ENCODE results near the gene NANOS3. TPM values are rescaled to one million over a fixed set of nuclear protein-coding genes. Genes with fewer than 3 reads are reported as not detected.

Gene NANOS3
- total RNA-seq, 1 donor from 2014 or later = 2.9 TPM

GRCh38 chr19:13840305-13841085 lies 36.4 kb upstream of the NANOS3 start:
- H3K27ac ChIP-seq (ENCODE audit: low read depth, low read length) = peak overlapping the region; percentile 97
- peaks cover 12% of the 10 kb centered on the region for H3K36me3 ChIP-seq (ENCODE audit: insufficient read depth, low read length)
- H3K4me2 ChIP-seq (ENCODE audit: low read length) = peak overlapping the region; percentile 98
- Mint-ChIP-seq H3K27ac (ENCODE audit: unreplicated experiment) (peak overlapping the region; percentile 93), H3K9me3 (ENCODE audit: unreplicated experiment) (no peaks in the 10 kb centered on the region), H3K36me3 (ENCODE audit: low read depth, unreplicated experiment) (peaks cover 3% of the 10 kb centered on the region), H3K27me3 (ENCODE audit: low read depth, unreplicated experiment) (no peaks in the 10 kb centered on the region), H3K4me1 (ENCODE audit: low read depth, unreplicated experiment) (peaks cover 21% of the 10 kb centered on the region), H3K4me3 (ENCODE audit: unreplicated experiment) (peak overlapping the region; percentile 96)
- no peaks in the 10 kb centered on the region for H3K9me3 ChIP-seq (ENCODE audit: insufficient read depth, low read depth, low read length)
- TF ChIP-seq CTCF (IDR thresholded peaks at IDR 0.05; ENCODE audit: insufficient read depth, low read depth, low read length) = no peak
- TF ChIP-seq EZH2 (IDR thresholded peaks at IDR 0.05; ENCODE audit: insufficient read depth, low read length) = no peak
- DNase-seq (ENCODE audit: low read depth) (no peak), FAIRE-seq (no peak)
- H3K79me2 ChIP-seq (ENCODE audit: insufficient read depth, low read length) = peaks cover 83% of the 10 kb centered on the region
- peaks cover 67% of the 10 kb centered on the region for H4K20me1 ChIP-seq (ENCODE audit: insufficient read depth, low read length)
- H3K4me1 ChIP-seq (ENCODE audit: insufficient read depth, low read length) = peaks cover 48% of the 10 kb centered on the region
- H3K4me3 ChIP-seq (ENCODE audit: insufficient read depth, low read depth, low read length) = peak overlapping the region; percentile 81
- H2AFZ ChIP-seq (ENCODE audit: low read depth, low read length) = no peak overlapping the region
- H3K27me3 ChIP-seq (ENCODE audit: insufficient read depth, low read length) = no peaks in the 10 kb centered on the region
- H3K9ac ChIP-seq (ENCODE audit: low read length) = peak overlapping the region; percentile 100

- Mint-ChIP-seq H3K9me3 (ENCODE audit: unreplicated experiment) (no peaks in the 10 kb centered on the region), H3K4me3 (ENCODE audit: unreplicated experiment) (peak overlapping the region; percentile 96), H3K27ac (ENCODE audit: unreplicated experiment) (peak overlapping the region; percentile 94), H3K36me3 (ENCODE audit: low read depth, unreplicated experiment) (peaks cover 3% of the 10 kb centered on the region), H3K4me1 (ENCODE audit: low read depth, unreplicated experiment) (peaks cover 23% of the 10 kb centered on the region), H3K27me3 (ENCODE audit: low read depth, unreplicated experiment) (no peaks in the 10 kb centered on the region)
- no peaks in the 10 kb centered on the region for H3K27me3 ChIP-seq (ENCODE audit: insufficient read depth, low read length)
- H2AFZ ChIP-seq (ENCODE audit: low read depth, low read length) = no peak overlapping the region
- peak overlapping the region; percentile 81 for H3K4me3 ChIP-seq (ENCODE audit: insufficient read depth, low read depth, low read length)
- peaks cover 5% of the 10 kb centered on the region for H3K36me3 ChIP-seq (ENCODE audit: insufficient read depth, low read length)
- no peak for DNase-seq (ENCODE audit: low read depth)
- FAIRE-seq = no peak
- TF ChIP-seq EZH2 (IDR thresholded peaks at IDR 0.05; ENCODE audit: insufficient read depth, low read length) (no peak), CTCF (IDR thresholded peaks at IDR 0.05; ENCODE audit: insufficient read depth, low read depth, low read length) (no peak)
- H3K4me2 ChIP-seq (ENCODE audit: low read length) = peak overlapping the region; percentile 98
- peaks cover 59% of the 10 kb centered on the region for H4K20me1 ChIP-seq (ENCODE audit: insufficient read depth, low read length)
- H3K27ac ChIP-seq (ENCODE audit: low read depth, low read length) = peak overlapping the region; percentile 97
- peaks cover 75% of the 10 kb centered on the region for H3K79me2 ChIP-seq (ENCODE audit: insufficient read depth, low read length)
- no peaks in the 10 kb centered on the region for H3K9me3 ChIP-seq (ENCODE audit: insufficient read depth, low read depth, low read length)
- peak overlapping the region; percentile 100 for H3K9ac ChIP-seq (ENCODE audit: low read length)
- H3K4me1 ChIP-seq (ENCODE audit: insufficient read depth, low read length) = peaks cover 47% of the 10 kb centered on the region
Observed at GRCh38 chr19:13841086-13841961, 35.6 kb upstream of the NANOS3 start.
